Smooth muscle cell (in vitro differentiated cells): Measurements from ENCODE around the gene TMUB2. TPM values are rescaled to one million over a fixed set of nuclear protein-coding genes. Genes with fewer than 3 reads are reported as not detected.
"Not testable (repeated sequence)": the region's sequence is repeated elsewhere in the genome, so short reads cannot be mapped to it uniquely, and the experiment has no call there.

Experiments
- DNase-seq: peaks from one replicate; lab custom pipeline; 2025; ENCODE audit not compliant: unreplicated experiment; lab: John Stamatoyannopoulos, UW
- H2AFZ ChIP-seq: fragments of 200-600 bp; sonication (generic); 2 replicates; pipeline ENCODE4 v1.6.0; 2016; ENCODE audit warnings: antibody characterized with exemption, low read depth, mild to moderate bottlenecking
- H3F3A ChIP-seq: fragments of 200-600 bp; sonication (generic); 2 replicates; pipeline ENCODE4 v1.6.0; 2017; ENCODE audit warnings: antibody characterized with exemption, low read depth
- H3K27ac ChIP-seq: fragments of 200-600 bp; sonication (generic); 2 replicates; pipeline ENCODE4 v1.5.1; 2016; ENCODE audit warnings: low read depth, mild to moderate bottlenecking
- H3K27me3 ChIP-seq: fragments of 200-600 bp; sonication (generic); 2 replicates; pipeline ENCODE4 v1.6.1; 2016; ENCODE audit warnings: low read depth, mild to moderate bottlenecking
- H3K36me3 ChIP-seq: fragments of 200-600 bp; sonication (generic); 2 replicates; pipeline ENCODE4 v1.5.1; 2016; ENCODE audit warnings: low read depth
- H3K4me1 ChIP-seq: fragments of 200-600 bp; sonication (generic); 2 replicates; pipeline ENCODE4 v1.5.1; 2016; ENCODE audit warnings: low read depth
- H3K4me2 ChIP-seq: fragments of 200-600 bp; sonication (generic); 2 replicates; pipeline ENCODE4 v1.6.0; 2016; ENCODE audit warnings: mild to moderate bottlenecking
- H3K4me3 ChIP-seq: fragments of 200-600 bp; sonication (generic); 2 replicates; pipeline ENCODE4 v1.5.1; 2016; ENCODE audit warnings: mild to moderate bottlenecking
- H3K79me2 ChIP-seq: fragments of 200-600 bp; sonication (generic); 2 replicates; pipeline ENCODE4 v1.6.0; 2016; ENCODE audit warnings: low read depth, mild to moderate bottlenecking
- H3K9ac ChIP-seq: fragments of 200-600 bp; sonication (generic); 2 replicates; pipeline ENCODE4 v1.6.0; 2016; ENCODE audit warnings: low read depth
- H3K9me3 ChIP-seq: fragments of 200-600 bp; sonication (generic); replicated peaks from 2 replicates; pipeline ENCODE4 v1.5.1; 2016; ENCODE audit warnings: low read depth
- H4K20me1 ChIP-seq: fragments of 200-600 bp; sonication (generic); 2 replicates; pipeline ENCODE4 v1.6.0; 2016; ENCODE audit warnings: low read depth
- WGBS: methylation state at CpG from one replicate; pipeline ENCODE4 v1.1.7; 2016; ENCODE audit warnings: low lambda C conversion rate; 5-methylcytosine and 5-hydroxymethylcytosine counted together
- polyA plus RNA-seq: library from polyadenylated mRNA; unstranded; fragments of >200 nt; fragmentation: Nextera tagmentation; extraction: Ambion mirVana; gene quantifications from 2 replicates; pipeline ENCODE4 v1.2.1, GENCODE V29; 2016
- total RNA-seq: library from RNA; depleted of rRNA; stranded (reverse); fragments of >200 nt; gene quantifications from 2 replicates; pipeline ENCODE4 v1.2.3, GENCODE V29; 2014
- TF ChIP-seq, protein P1 (sequence below): fragments of 200-600 bp; sonication (generic); IDR thresholded peaks from 2 replicates; pipeline ENCODE4 v1.5.1; 2017; ENCODE audit warnings: borderline replicate concordance, mild to moderate bottlenecking, antibody characterized with exemption; ENCODE audit not compliant: insufficient read depth, poor library complexity, severe bottlenecking

TMUB2 gene
- total and polyA plus RNA-seq, 2 experiments from 2014 or later = 26.4 to 39.2 TPM

DNA sequence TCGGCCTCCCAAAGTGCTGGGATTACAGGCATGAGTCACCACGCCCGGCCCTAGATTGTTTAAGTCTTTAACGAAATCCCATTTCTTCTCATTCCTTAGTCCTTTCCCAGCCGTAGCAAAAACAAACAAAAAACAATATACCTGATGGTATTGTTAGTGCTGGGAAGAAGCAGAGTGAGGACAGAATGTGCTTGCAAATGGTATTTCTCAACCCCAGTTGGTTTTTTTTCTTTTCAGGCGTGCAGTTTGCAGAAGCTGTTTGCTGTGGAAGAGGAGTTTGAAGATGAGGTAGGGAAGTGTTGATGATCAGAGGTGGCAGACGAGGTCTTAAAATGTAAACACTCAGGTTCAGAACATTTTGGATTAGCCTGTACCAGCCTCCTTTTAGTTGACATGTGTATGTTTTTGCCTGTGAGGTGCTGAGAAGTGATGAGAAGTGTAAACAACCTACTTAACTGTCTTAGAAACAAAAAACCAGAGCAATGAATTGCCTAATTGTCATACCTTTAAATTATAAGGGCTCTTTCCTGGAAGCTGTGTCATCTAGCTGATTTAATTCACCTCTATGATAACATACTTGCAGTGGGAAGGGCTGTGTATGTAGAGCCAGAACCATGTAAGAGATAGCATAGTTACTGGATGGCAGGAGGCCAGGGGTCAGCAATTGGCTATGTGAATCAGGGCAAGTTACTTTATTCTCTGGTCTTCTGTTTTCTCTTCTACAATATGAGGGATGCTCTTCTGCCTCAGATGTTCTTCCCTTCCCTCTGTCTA is 41.6 kb upstream of the TMUB2 start:
- Histone ChIP-seq H3K79me2 (no peaks in the 10 kb centered on the region), H3K27ac (no peak overlapping the region), H3K4me3 (no peak overlapping the region), H3K4me1 (peaks cover 4% of the 10 kb centered on the region), H3F3A (no peaks in the 10 kb centered on the region), H3K9me3 (no peaks in the 10 kb centered on the region), H4K20me1 (no peaks in the 10 kb centered on the region), H3K9ac (no peak overlapping the region), H3K4me2 (no peak overlapping the region), H3K27me3 (no peaks in the 10 kb centered on the region), H3K36me3 (no peaks in the 10 kb centered on the region), H2AFZ (no peak overlapping the region)
- TF ChIP-seq, protein P1, sequence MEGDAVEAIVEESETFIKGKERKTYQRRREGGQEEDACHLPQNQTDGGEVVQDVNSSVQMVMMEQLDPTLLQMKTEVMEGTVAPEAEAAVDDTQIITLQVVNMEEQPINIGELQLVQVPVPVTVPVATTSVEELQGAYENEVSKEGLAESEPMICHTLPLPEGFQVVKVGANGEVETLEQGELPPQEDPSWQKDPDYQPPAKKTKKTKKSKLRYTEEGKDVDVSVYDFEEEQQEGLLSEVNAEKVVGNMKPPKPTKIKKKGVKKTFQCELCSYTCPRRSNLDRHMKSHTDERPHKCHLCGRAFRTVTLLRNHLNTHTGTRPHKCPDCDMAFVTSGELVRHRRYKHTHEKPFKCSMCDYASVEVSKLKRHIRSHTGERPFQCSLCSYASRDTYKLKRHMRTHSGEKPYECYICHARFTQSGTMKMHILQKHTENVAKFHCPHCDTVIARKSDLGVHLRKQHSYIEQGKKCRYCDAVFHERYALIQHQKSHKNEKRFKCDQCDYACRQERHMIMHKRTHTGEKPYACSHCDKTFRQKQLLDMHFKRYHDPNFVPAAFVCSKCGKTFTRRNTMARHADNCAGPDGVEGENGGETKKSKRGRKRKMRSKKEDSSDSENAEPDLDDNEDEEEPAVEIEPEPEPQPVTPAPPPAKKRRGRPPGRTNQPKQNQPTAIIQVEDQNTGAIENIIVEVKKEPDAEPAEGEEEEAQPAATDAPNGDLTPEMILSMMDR = no peak
- DNase-seq = no peak
- 93% methylated on average over 7 of the region's 7 CpGs for WGBS

GRCh38 chr17:44146375-44147346 is 40.1 kb upstream of the TMUB2 start:
- DNase-seq = no peak
- H3K27ac ChIP-seq = no peak overlapping the region
- WGBS = 11% methylated on average over 2 of the region's 2 CpGs
- no peaks in the 10 kb centered on the region for H4K20me1 ChIP-seq
- H3K79me2 ChIP-seq = no peaks in the 10 kb centered on the region
- H2AFZ ChIP-seq = no peak overlapping the region
- no peak overlapping the region for H3K9ac ChIP-seq
- H3K27me3 ChIP-seq = no peaks in the 10 kb centered on the region
- H3K4me2 ChIP-seq = no peak overlapping the region
- no peak overlapping the region for H3K4me3 ChIP-seq
- no peaks in the 10 kb centered on the region for H3F3A ChIP-seq
- H3K4me1 ChIP-seq = peaks cover 4% of the 10 kb centered on the region
- TF ChIP-seq, protein P1 = no peak
- no peaks in the 10 kb centered on the region for H3K36me3 ChIP-seq
- no peaks in the 10 kb centered on the region for H3K9me3 ChIP-seq

GRCh38 chr17:44147812-44148211 is 39.0 kb upstream of the TMUB2 start:
- Histone ChIP-seq H3K9me3 (no peaks in the 10 kb centered on the region), H3K4me1 (no peaks in the 10 kb centered on the region)
- TF ChIP-seq, protein P1 = no peak

GRCh38 chr17:44149066-44149465 is 37.7 kb upstream of the TMUB2 start:
- H3K9ac ChIP-seq, H3K9me3 ChIP-seq, H3K4me3 ChIP-seq, H3K4me1 ChIP-seq, DNase-seq, H3K79me2 ChIP-seq, H3K4me2 ChIP-seq, H3K27me3 ChIP-seq, H3F3A ChIP-seq, H3K36me3 ChIP-seq, H2AFZ ChIP-seq, H4K20me1 ChIP-seq, H3K27ac ChIP-seq: not testable (repeated sequence)
- 96% methylated on average over 3 of the region's 3 CpGs for WGBS

More at GRCh38 chr17:44147812-44148211, 39.0 kb upstream of the TMUB2 start:
- Histone ChIP-seq H3K27ac (no peak overlapping the region), H3F3A (no peaks in the 10 kb centered on the region), H3K36me3 (no peaks in the 10 kb centered on the region), H2AFZ (no peak overlapping the region), H3K9ac (no peak overlapping the region), H3K4me2 (no peak overlapping the region), H3K4me3 (no peak overlapping the region), H3K27me3 (no peaks in the 10 kb centered on the region), H3K79me2 (no peaks in the 10 kb centered on the region), H4K20me1 (no peaks in the 10 kb centered on the region)
- DNase-seq = no peak
- WGBS = 96% methylated on average over 4 of the region's 4 CpGs
